Stomach smooth muscle (tissue), 2 donors: ENCODE measurements around the gene GLE1.
A peak's percentile ranks its signal among the peaks of the same experiment; 100 is the strongest.

Experiments used
- H3K27ac ChIP-seq: one replicate; pipeline ENCODE4 v1.7.0; 2013; ENCODE audit warnings: mild to moderate bottlenecking, low read length, inconsistent platforms
- H3K27me3 ChIP-seq, 2 donors: one replicate each; pipeline ENCODE4 v1.7.0; 2013; ENCODE audit warnings: low read length in 2 of 2; ENCODE audit not compliant: insufficient read depth in 2 of 2, control insufficient read depth in 1 of 2
- H3K36me3 ChIP-seq, 2 donors: one replicate each; pipeline ENCODE4 v1.7.0; 2013; ENCODE audit warnings: low read length in 2 of 2; ENCODE audit not compliant: control insufficient read depth in 2 of 2, insufficient read depth in 2 of 2
- H3K4me1 ChIP-seq: one replicate; pipeline ENCODE4 v1.7.0; 2013; ENCODE audit warnings: low read length; ENCODE audit not compliant: control insufficient read depth, insufficient read depth
- H3K4me3 ChIP-seq, 2 donors: one replicate each; pipeline ENCODE4 v1.7.0; 2013; ENCODE audit warnings: low read length in 2 of 2
- H3K9ac ChIP-seq, 2 donors: one replicate each; pipeline ENCODE4 v1.7.0; 2013; ENCODE audit warnings: low read length in 2 of 2, mild to moderate bottlenecking in 1 of 2
- H3K9me3 ChIP-seq, 2 donors: one replicate each; pipeline ENCODE4 v1.7.0; 2013; ENCODE audit warnings: low read length in 2 of 2; ENCODE audit not compliant: control insufficient read depth in 2 of 2
- donor health status: healthy.
- donor health status: Pancreatic carcinoma.

GLE1 gene, protein sequence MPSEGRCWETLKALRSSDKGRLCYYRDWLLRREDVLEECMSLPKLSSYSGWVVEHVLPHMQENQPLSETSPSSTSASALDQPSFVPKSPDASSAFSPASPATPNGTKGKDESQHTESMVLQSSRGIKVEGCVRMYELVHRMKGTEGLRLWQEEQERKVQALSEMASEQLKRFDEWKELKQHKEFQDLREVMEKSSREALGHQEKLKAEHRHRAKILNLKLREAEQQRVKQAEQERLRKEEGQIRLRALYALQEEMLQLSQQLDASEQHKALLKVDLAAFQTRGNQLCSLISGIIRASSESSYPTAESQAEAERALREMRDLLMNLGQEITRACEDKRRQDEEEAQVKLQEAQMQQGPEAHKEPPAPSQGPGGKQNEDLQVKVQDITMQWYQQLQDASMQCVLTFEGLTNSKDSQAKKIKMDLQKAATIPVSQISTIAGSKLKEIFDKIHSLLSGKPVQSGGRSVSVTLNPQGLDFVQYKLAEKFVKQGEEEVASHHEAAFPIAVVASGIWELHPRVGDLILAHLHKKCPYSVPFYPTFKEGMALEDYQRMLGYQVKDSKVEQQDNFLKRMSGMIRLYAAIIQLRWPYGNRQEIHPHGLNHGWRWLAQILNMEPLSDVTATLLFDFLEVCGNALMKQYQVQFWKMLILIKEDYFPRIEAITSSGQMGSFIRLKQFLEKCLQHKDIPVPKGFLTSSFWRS

DNA sequence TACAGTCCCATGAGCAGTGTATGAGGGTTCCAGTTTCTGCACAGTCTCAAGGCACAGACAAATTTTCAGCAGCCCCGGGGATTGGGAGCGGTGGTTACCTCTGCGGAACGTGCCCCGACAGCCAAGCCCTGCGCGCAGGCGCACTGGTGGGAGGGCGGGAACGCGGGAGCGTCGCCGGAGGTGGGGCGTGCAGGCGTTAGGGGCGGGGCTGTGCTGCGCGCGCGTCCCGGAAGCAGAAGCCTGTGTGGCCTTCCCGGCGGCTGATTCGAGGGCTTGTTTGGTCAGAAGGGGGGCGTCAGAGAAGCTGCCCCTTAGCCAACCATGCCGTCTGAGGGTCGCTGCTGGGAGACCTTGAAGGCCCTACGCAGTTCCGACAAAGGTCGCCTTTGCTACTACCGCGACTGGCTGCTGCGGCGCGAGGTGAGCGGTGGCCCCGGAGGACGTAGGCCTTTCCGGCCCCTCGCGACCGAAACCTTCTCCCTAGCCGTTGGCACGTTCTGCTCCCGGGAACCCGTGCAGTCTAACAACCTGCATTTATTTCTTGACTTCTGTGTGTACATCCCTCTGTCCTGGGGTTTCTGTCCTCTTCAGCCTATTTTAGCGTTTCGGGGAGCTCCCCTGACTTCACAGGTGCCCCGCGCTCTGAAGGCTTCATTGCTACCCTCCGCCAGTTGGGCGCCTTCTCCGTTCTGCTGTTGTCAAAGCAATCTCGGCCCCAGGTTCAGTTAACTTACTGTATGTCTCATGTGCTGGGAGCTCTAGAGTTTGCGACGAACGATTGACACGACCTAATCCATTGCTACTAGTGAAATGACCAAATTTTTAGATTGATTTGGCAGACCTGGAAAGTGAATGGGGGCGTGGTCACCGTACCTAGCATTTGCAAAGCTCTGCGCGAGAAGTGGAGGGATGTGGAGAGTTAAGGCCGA, at the start of gene GLE1:
Gene GLE1, plus strand, starts transcription at position 235 of the 929 bp plus-strand sequence. Its CDS starts 87 bp downstream, at position 322.
- Histone ChIP-seq H3K27me3 (no peaks in the 10 kb centered on the region), H3K9me3 (no peaks in the 10 kb centered on the region), H3K36me3 (peaks cover 0 to 6% of the 10 kb centered on the region in 2 donors), H3K27ac (peak within 1 kb of the TSS; percentile 76), H3K9ac (peak within 1 kb of the TSS; percentile 83 to 96), H3K4me3 (peak within 1 kb of the TSS; percentile 88 to 99), H3K4me1 (peaks cover 18% of the 10 kb centered on the region)

DNA sequence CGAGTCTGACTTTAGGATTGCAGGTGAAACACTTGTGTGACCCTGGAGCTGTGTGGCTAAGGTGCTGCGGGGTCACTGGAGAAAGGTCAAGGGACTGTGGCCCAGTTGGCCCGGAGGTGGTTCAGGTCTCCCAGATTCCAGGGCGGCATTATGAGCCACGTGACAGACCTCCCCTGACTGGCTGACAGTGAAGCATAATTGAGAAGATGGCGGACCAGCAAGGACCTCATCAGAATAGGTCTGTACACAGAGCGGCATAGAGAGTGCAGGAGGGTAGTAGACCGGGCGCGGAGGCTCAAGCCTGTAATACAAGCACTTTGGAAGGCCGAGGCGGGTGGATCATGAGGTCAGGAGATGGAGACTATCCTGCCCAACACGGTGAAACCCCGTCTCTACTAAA, 49.5 kb upstream of the GLE1 start:
- Histone ChIP-seq H3K27me3 (no peaks in the 10 kb centered on the region), H3K27ac (no peak overlapping the region), H3K4me1 (peaks cover 14% of the 10 kb centered on the region), H3K4me3 (no peak overlapping the region), H3K9me3 (no peaks in the 10 kb centered on the region), H3K9ac (no peak overlapping the region), H3K36me3 (peaks cover 0 to 5% of the 10 kb centered on the region in 2 donors)

DNA sequence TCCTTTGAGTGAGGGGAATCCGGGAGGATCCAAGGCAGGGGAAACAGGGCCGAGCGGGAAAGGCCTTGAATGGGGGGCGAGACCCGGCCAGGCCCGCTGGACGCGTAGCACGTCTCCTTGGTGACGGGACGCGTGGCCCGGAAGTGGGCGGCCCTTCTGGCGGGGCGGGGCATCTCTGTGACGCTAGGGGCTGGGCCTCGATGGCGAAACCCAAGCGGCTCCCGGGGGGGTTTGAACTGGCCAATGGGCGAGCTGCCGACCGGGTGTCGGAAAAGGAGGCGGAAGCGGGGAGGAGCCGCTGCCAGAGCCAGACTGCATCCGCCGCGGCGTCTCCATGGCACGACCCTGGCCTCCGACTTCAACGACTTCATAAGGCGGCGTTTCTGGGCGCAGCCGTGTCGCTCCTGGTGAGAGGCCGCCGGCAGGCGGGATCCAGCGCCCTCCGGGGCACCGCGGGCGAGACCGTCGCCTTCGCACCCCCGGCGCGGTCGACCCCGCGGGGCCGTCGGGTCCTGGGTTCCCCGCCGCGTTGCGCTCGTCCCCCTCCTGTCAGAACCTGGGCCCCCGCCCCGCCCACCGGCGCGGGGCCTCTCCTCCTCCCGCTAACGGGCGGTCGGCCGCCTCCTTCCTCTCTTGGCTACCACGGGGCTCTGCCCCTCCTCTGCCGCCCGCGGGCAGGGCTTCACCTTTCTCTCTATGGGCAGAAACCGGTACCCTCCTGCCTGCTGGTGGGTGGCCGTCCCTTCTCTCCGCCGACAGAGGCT, 48.5 kb upstream of the GLE1 start, which contains the start of gene ODF2:
Gene ODF2, plus strand, starts transcription at position 158 of the 764 bp plus-strand sequence. Its CDS starts 86 bp downstream, at position 244.
- Histone ChIP-seq H3K36me3 (peaks cover 8% of the 10 kb centered on the region in 2 donors), H3K4me3 (peak within 1 kb of the TSS; percentile 84 to 95), H3K9me3 (no peaks in the 10 kb centered on the region), H3K4me1 (peaks cover 14% of the 10 kb centered on the region), H3K27me3 (no peaks in the 10 kb centered on the region), H3K9ac (peak within 1 kb of the TSS; percentile 72 to 83), H3K27ac (peak within 1 kb of the TSS; percentile 69)

DNA sequence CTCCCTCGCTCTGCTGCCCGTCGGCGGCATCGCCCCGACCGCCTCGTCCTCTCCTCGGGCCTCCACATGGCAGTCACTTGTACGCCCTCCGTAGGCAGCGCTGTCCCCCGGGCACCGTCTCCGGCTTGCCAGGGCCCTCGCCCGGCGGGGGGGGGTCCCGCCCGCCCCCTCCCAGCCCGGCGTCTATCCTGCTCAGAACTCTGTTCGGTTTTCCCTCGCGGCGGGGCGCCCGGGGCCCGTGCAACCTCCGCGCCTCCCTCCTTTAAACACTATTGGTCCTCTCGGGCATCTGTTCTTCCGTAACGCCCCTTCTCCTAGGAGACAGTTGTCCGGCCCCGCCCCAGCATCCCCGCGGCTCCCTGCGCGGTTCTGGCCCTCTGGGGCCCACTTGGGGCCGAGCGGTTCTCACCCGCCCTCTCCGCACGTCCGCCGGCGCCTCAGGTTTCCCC, 47.9 kb upstream of the GLE1 start:
- peaks cover 10 to 11% of the 10 kb centered on the region in 2 donors for H3K36me3 ChIP-seq
- H3K27ac ChIP-seq, result no peak overlapping the region
- peaks cover 14% of the 10 kb centered on the region for H3K4me1 ChIP-seq
- no peaks in the 10 kb centered on the region for H3K9me3 ChIP-seq
- peak overlapping the region; percentile 84 to 95 for H3K4me3 ChIP-seq
- peak overlapping the region; percentile 72 to 83 for H3K9ac ChIP-seq
- no peaks in the 10 kb centered on the region for H3K27me3 ChIP-seq

DNA sequence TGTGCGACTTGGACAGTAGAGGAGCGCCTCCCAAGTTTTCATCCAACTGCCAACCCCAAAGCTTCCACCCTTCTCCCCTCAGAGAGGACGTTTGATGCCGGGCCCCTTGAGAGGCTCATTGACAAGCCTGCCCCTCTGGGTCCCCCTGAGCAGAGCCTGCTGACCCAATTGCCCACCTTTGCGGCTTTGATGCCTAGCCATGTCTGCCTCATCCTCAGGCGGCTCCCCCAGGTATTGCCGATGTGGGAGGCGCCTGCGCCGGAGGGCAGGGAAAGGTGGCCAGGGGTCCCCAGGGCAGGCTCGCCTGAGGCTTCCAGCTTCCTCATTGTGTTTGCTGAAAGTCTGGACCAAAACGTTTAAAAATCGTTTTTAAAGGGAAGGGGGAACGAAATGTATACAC, 47.3 kb upstream of the GLE1 start:
- peak overlapping the region in 1 of 2 donors; percentile 83 for H3K9ac ChIP-seq
- peaks cover 10 to 11% of the 10 kb centered on the region in 2 donors for H3K36me3 ChIP-seq
- no peak overlapping the region for H3K27ac ChIP-seq
- no peaks in the 10 kb centered on the region for H3K9me3 ChIP-seq
- H3K4me3 ChIP-seq, result peak overlapping the region; percentile 84 to 95
- no peaks in the 10 kb centered on the region for H3K27me3 ChIP-seq
- peaks cover 14% of the 10 kb centered on the region for H3K4me1 ChIP-seq

DNA sequence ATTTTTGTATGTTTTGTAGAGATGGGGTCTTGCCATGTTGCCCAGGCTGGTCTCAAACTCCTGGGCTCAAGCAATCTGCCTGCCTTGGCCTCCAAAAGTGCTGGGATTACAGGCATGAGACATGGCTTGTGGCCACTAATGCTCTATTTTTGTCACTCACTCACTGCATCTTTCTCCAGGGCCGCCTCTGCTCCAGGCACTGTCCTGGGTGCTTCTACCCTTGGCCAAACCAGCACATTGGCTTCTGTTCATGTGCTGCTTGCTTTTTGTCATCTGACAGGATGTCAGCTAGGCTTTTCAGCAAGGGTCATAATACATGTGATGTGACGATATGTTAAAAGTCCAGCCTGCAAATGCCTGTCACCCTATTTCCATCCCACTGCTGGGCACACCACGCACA, 45.5 kb upstream of the GLE1 start:
- Histone ChIP-seq H3K27me3 (no peaks in the 10 kb centered on the region), H3K4me1 (peaks cover 14% of the 10 kb centered on the region), H3K27ac (no peak overlapping the region), H3K36me3 (peaks cover 17% of the 10 kb centered on the region in 2 donors), H3K4me3 (no peak overlapping the region), H3K9ac (no peak overlapping the region), H3K9me3 (no peaks in the 10 kb centered on the region)

DNA sequence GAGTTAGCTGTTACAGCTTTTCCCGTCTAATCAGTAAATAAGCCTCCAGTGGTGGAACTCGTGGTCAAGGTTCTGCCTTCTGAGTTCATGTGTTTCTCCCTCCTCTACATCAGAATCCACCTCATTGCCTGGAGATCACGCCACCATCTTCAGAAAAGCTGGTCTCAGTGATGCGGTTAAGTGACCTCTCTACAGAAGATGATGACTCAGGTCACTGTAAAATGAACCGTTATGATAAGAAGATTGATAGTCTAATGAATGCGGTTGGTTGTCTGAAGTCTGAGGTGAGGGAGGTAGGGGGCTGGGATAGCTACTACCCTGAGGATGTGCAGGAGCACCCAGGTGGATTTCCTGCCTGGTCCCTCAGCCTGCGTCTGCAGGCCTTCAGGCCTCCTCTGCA, 35.4 kb upstream of the GLE1 start:
- H3K27ac ChIP-seq, result no peak overlapping the region
- H3K9me3 ChIP-seq, result no peaks in the 10 kb centered on the region
- peaks cover 8 to 12% of the 10 kb centered on the region in 2 donors for H3K36me3 ChIP-seq
- no peak overlapping the region for H3K4me3 ChIP-seq
- H3K27me3 ChIP-seq, result no peaks in the 10 kb centered on the region
- no peak overlapping the region for H3K9ac ChIP-seq
- H3K4me1 ChIP-seq, result no peaks in the 10 kb centered on the region

DNA sequence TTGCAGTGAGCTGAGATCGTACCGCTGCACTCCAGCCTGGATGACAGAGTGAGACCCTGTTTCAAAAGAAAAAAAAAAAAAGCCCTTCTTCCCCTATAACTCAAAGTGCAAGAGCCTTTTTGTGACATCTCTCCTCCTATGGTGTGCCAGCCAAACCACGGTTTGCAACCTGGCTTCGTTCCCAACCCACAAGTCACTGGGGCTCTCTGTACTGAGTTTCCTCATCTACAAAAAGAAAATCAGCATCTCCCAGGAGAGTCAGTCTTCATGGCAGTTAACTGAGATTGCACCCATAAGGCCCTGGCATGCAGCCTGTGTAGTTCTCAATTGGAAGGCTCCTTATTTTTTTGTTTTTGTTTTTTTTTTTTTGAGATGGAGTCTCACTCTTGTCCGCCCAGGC, 34.0 kb upstream of the GLE1 start:
- Histone ChIP-seq H3K9me3 (no peaks in the 10 kb centered on the region), H3K36me3 (peaks cover 8 to 10% of the 10 kb centered on the region in 2 donors), H3K27ac (no peak overlapping the region), H3K4me3 (no peak overlapping the region), H3K9ac (no peak overlapping the region), H3K27me3 (no peaks in the 10 kb centered on the region), H3K4me1 (no peaks in the 10 kb centered on the region)

DNA sequence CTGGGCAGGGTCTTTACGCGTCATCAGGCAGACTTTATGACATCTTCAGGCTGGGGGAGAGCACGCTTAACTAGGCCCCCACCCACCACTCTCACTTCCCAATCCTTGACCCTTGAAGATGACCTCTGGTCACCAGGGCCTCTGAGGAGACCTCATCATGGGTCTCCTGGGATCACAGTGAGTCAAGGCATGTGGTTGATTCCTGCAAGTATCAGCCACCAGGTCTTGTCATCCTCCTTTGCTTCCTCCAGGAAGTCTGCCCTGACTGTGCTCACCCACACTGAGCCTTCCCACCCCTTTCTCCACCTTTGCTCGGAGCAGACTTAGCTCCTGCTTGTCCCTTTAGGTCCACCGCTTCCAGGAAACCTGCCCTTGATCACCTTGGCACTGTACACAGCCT, 31.4 kb upstream of the GLE1 start:
- Histone ChIP-seq H3K4me3 (no peak overlapping the region), H3K27me3 (no peaks in the 10 kb centered on the region), H3K9me3 (no peaks in the 10 kb centered on the region), H3K4me1 (no peaks in the 10 kb centered on the region), H3K9ac (no peak overlapping the region), H3K36me3 (peaks cover 8 to 13% of the 10 kb centered on the region in 2 donors), H3K27ac (no peak overlapping the region)
